Keratinocyte (primary cell): ENCODE measurements around the gene STX10.

Experiments used
- EZH2 ChIP-seq: IDR thresholded peaks from one replicate; pipeline ENCODE4 v1.6.1; 2012; ENCODE audit warnings: inconsistent platforms, mild to moderate bottlenecking, low read length, moderate library complexity
- TF ChIP-seq, protein P1 (sequence below), 3 experiments: IDR thresholded peaks in 1 of 3; conservative IDR thresholded peaks in 1 of 3; optimal IDR thresholded peaks in 1 of 3; 2 replicates in 2 of 3; 3 replicates in 1 of 3; pipeline versions ENCODE3 to v1.5.1; 2011; ENCODE audit warnings: low read length in 3 of 3, mild to moderate bottlenecking in 3 of 3, moderate library complexity in 2 of 3, control low read depth in 1 of 3, inconsistent platforms in 1 of 3; ENCODE audit not compliant: insufficient read depth in 2 of 3; ENCODE audit errors: extremely low read depth in 1 of 3

DNA sequence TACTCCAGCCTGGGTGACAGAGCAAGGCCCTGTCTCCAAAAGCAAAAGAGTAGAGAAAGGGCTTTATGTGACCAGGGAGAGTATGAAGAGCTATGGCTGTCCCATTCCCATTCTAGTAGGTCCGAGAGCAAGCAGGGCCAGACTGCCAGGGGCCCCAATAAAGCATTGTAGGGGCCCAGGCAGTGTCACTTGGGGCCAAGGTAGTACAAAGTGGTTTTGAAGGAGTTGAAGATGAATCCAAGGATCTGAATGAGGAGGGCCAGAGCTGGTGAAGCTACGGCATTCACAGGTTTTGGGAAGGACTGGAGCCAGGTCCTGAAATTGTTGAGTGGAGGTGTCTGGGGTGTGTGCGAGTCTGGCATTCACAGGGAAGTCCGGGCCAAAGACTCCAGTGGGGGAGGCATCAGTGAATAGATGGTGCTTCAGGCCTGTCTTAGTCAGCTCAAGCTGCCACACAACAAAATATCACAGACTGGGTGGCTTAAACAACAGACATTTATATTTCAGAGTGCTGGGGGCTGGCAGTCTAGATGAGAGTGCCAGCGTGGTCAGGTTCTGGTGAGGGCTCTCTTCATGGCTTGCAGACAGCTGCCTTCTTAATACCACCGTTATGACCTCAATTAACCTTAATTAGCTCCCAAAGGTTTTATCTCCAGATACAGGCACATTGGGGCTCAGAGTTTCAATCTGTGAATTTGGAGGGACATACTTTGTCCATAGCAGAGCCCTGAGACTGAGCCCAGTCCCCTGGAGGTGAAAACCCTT, 22.2 kb downstream of the STX10 start:
- TF ChIP-seq, protein P1, sequence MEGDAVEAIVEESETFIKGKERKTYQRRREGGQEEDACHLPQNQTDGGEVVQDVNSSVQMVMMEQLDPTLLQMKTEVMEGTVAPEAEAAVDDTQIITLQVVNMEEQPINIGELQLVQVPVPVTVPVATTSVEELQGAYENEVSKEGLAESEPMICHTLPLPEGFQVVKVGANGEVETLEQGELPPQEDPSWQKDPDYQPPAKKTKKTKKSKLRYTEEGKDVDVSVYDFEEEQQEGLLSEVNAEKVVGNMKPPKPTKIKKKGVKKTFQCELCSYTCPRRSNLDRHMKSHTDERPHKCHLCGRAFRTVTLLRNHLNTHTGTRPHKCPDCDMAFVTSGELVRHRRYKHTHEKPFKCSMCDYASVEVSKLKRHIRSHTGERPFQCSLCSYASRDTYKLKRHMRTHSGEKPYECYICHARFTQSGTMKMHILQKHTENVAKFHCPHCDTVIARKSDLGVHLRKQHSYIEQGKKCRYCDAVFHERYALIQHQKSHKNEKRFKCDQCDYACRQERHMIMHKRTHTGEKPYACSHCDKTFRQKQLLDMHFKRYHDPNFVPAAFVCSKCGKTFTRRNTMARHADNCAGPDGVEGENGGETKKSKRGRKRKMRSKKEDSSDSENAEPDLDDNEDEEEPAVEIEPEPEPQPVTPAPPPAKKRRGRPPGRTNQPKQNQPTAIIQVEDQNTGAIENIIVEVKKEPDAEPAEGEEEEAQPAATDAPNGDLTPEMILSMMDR (optimal IDR thresholded peaks at IDR 0.05 in 1 of 3, IDR thresholded peaks at IDR 0.05 in 1 of 3, conservative IDR thresholded peaks at IDR 0.05 in 1 of 3; ENCODE audit: extremely low read depth in 1 of 3, insufficient read depth in 2 of 3, low read length in 3 of 3) = no peak
- TF ChIP-seq EZH2 = no peak
